ENCODE data around the gene TRIM17. TPM values are rescaled to one million over a fixed set of nuclear protein-coding genes. Genes with fewer than 3 reads are reported as not detected.

The TRIM17 gene
- total RNA-seq, 1 experiment from 2014 or later: not detected

DNA sequence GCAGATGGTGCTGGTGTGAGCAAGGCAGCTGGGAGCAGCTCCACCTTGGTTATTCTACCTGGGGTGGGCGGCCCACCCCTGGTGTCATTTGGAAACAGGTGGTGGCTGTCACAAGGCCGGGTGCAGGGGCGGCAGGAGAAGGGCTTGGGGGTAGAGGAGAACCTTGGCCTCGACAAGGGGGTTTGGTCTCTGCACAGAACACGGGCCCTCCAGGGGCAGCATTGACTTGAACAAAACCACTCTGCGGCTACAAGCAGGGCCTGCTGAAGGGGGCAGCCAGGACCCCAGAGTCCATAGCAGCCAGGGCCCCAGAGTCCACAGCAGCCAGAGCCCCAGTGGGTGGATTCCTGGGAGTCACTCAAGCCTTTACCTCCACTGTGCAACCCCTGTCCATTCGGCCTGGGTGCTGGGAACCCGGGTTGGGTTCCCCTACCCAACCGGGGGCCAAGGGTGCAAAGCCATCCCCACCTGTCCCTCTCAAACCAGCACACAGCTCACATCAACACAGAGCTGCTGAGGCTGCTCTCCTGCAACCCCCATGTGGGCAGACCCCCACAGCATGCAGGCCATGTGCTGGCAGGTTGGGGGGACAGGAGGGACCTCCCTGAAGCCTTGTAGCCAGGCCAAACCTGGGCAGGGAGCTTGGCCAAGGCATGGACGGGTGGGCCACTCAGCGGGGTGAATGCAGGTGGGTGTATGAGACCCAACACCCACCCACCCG, 17.8 kb downstream of the TRIM17 start:
- no peak overlapping the region for H3K4me3 ChIP-seq (ENCODE audit: low read length)
- peaks cover 2% of the 10 kb centered on the region for H3K4me1 ChIP-seq (ENCODE audit: insufficient read depth, low read length)
- TF ChIP-seq, protein P1, sequence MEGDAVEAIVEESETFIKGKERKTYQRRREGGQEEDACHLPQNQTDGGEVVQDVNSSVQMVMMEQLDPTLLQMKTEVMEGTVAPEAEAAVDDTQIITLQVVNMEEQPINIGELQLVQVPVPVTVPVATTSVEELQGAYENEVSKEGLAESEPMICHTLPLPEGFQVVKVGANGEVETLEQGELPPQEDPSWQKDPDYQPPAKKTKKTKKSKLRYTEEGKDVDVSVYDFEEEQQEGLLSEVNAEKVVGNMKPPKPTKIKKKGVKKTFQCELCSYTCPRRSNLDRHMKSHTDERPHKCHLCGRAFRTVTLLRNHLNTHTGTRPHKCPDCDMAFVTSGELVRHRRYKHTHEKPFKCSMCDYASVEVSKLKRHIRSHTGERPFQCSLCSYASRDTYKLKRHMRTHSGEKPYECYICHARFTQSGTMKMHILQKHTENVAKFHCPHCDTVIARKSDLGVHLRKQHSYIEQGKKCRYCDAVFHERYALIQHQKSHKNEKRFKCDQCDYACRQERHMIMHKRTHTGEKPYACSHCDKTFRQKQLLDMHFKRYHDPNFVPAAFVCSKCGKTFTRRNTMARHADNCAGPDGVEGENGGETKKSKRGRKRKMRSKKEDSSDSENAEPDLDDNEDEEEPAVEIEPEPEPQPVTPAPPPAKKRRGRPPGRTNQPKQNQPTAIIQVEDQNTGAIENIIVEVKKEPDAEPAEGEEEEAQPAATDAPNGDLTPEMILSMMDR (conservative IDR thresholded peaks at IDR 0.05; ENCODE audit: low read depth, low read length): no peak
- TF ChIP-seq EZH2 (IDR thresholded peaks at IDR 0.05; ENCODE audit: low read length, unreplicated experiment) (no peak), EZH2phosphoT487 (IDR thresholded peaks at IDR 0.05; ENCODE audit: borderline replicate concordance, low read length) (no peak)
- H3K9me2 ChIP-seq (replicated peaks; ENCODE audit: low read length): no peaks in the 10 kb centered on the region
- no peaks in the 10 kb centered on the region for H3K27me3 ChIP-seq (ENCODE audit: low read length)
- ChIA-PET POLR2A (ENCODE audit: unreplicated experiment) (no interaction called here), CTCF (no interaction called here)
- intact Hi-C loops (cut with micrococcal nuclease): no loop called here
- no peak overlapping the region for H3K9ac ChIP-seq (ENCODE audit: low read length)
- no peak overlapping the region for H2AFZ ChIP-seq (ENCODE audit: low read length)
- H4K20me1 ChIP-seq (ENCODE audit: low read length): peaks cover 37% of the 10 kb centered on the region
- ATAC-seq (no peak), DNase-seq (no peak)
- H3K9me3 ChIP-seq (ENCODE audit: low read length): no peaks in the 10 kb centered on the region
- H3K36me3 ChIP-seq (ENCODE audit: low read depth, low read length): peaks cover 53% of the 10 kb centered on the region; the same call in 1 of the 2 replicates
- BruUV-seq (replicated peaks): no TSS peak
- H3K79me2 ChIP-seq (ENCODE audit: low read length): peaks cover 51% of the 10 kb centered on the region
- no peak overlapping the region for H3K27ac ChIP-seq (ENCODE audit: low read length)
- no peak overlapping the region for H3K4me2 ChIP-seq (ENCODE audit: low read length)
- no peaks in the 10 kb centered on the region for H3F3A ChIP-seq (ENCODE audit: low read length, unreplicated experiment)

DNA sequence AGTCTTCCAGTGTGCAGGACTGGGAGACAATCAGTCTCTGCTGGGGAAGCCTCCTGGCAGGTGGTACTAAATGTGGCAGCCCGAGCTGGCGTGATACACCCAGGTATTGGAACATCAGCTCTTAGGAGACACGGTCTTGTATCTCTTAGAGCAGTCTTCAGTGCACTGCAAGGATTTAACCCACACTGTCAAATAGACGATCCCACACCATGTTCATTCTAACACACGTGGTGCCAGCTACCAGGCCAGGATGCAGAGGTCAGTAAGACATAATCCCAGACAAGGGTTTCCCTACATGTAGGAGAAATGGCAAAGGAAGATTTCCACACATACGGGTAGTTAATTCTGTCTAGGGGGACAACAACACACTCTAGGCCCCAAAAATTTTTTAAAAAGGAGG, 18.7 kb downstream of the TRIM17 start:
- BruUV-seq (replicated peaks): no TSS peak
- intact Hi-C loops (cut with micrococcal nuclease): no loop called here
- Histone ChIP-seq H3K4me1 (ENCODE audit: insufficient read depth, low read length) (no peaks in the 10 kb centered on the region), H3K9me2 (replicated peaks; ENCODE audit: low read length) (no peaks in the 10 kb centered on the region), H3K9ac (ENCODE audit: low read length) (no peak overlapping the region), H3K27ac (ENCODE audit: low read length) (no peak overlapping the region), H3K79me2 (ENCODE audit: low read length) (peaks cover 41% of the 10 kb centered on the region), H4K20me1 (ENCODE audit: low read length) (peaks cover 28% of the 10 kb centered on the region), H3K27me3 (ENCODE audit: low read length) (no peaks in the 10 kb centered on the region), H2AFZ (ENCODE audit: low read length) (no peak overlapping the region), H3K4me3 (ENCODE audit: low read length) (no peak overlapping the region), H3K4me2 (ENCODE audit: low read length) (no peak overlapping the region), H3K36me3 (ENCODE audit: low read depth, low read length) (peaks cover 54% of the 10 kb centered on the region; the same call in 1 of the 2 replicates), H3K9me3 (ENCODE audit: low read length) (no peaks in the 10 kb centered on the region), H3F3A (ENCODE audit: low read length, unreplicated experiment) (no peaks in the 10 kb centered on the region)
- ChIA-PET CTCF (no interaction called here), POLR2A (ENCODE audit: unreplicated experiment) (no interaction called here)
- TF ChIP-seq EZH2phosphoT487 (IDR thresholded peaks at IDR 0.05; ENCODE audit: borderline replicate concordance, low read length): no peak
- TF ChIP-seq EZH2 (IDR thresholded peaks at IDR 0.05; ENCODE audit: low read length, unreplicated experiment): no peak
- TF ChIP-seq, protein P1 (conservative IDR thresholded peaks at IDR 0.05; ENCODE audit: low read depth, low read length): no peak
- DNase-seq (no peak), ATAC-seq (no peak)

Data from PC-3 (cell line).